COLO829 (cell line): ENCODE data around the gene COX7C.
"Not testable (repeated sequence)": the region's sequence is repeated elsewhere in the genome, so short reads cannot be mapped to it uniquely, and the experiment has no call there.

Source experiments
- DNase-seq: peaks from one replicate; pipeline ENCODE4 v3.0.0; 2012; ENCODE audit warnings: low spot score

COX7C gene

GRCh38 chr5:86617756-86618576, at the start of gene COX7C:
TSS of gene COX7C (plus strand) at chr5:86617941. CDS start at chr5:86618056, 115 bp downstream.
- DNase-seq: peak; percentile 84

- not testable (repeated sequence) for DNase-seq
Measured at GRCh38 chr5:86569522-86570426, 48.0 kb upstream of the COX7C start.

GRCh38 chr5:86570427-86571083, 47.2 kb upstream of the COX7C start:
- DNase-seq: no peak

- DNase-seq: not testable (repeated sequence)
Measured at GRCh38 chr5:86571109-86571508, 46.6 kb upstream of the COX7C start.

- no peak for DNase-seq
Measured at GRCh38 chr5:86572825-86573517, 44.8 kb upstream of the COX7C start.

GRCh38 chr5:86579502-86579901, 38.2 kb upstream of the COX7C start:
- DNase-seq: no peak

- no peak for DNase-seq
Measured at GRCh38 chr5:86596476-86596875, 21.3 kb upstream of the COX7C start.

- no peak for DNase-seq
Measured at GRCh38 chr5:86605881-86606280, 11.9 kb upstream of the COX7C start.

GRCh38 chr5:86613455-86613854, 4.3 kb upstream of the COX7C start:
- no peak for DNase-seq

GRCh38 chr5:86617309-86617755, 409 bp upstream of the COX7C start:
- no peak for DNase-seq

GRCh38 chr5:86623785-86624483, 6.2 kb downstream of the COX7C start:
- DNase-seq: no peak

GRCh38 chr5:86625148-86625547, 7.4 kb downstream of the COX7C start:
- no peak for DNase-seq

GRCh38 chr5:86626149-86626548, 8.4 kb downstream of the COX7C start:
- no peak for DNase-seq

GRCh38 chr5:86631165-86631564, 13.4 kb downstream of the COX7C start:
- no peak for DNase-seq

- DNase-seq: no peak
Measured at GRCh38 chr5:86640998-86641397, 23.3 kb downstream of the COX7C start.

- DNase-seq: no peak
Measured at GRCh38 chr5:86644843-86645242, 27.1 kb downstream of the COX7C start.

- no peak for DNase-seq
Measured at GRCh38 chr5:86645885-86646284, 28.1 kb downstream of the COX7C start.

- DNase-seq: no peak
Measured at GRCh38 chr5:86646671-86647070, 28.9 kb downstream of the COX7C start.

GRCh38 chr5:86649832-86650505, 32.2 kb downstream of the COX7C start:
- no peak for DNase-seq

- not testable (repeated sequence) for DNase-seq
Measured at GRCh38 chr5:86660771-86661170, 43.0 kb downstream of the COX7C start.

- no peak for DNase-seq
Measured at GRCh38 chr5:86664173-86664572, 46.4 kb downstream of the COX7C start.
